C4-2B (cell line): ENCODE data around the gene PTPRCAP.

ENCODE experiments used
- ZFX ChIP-seq: fragments of 450-650 bp; IDR thresholded peaks from 2 replicates; pipeline ENCODE4 v1.6.1; 2017
- TF ChIP-seq, protein P1 (sequence below): fragments of 450-650 bp; conservative IDR thresholded peaks from 2 replicates; pipeline ENCODE4 v1.5.1; 2017; ENCODE audit warnings: mild to moderate bottlenecking

GRCh38 chr11:67395555-67396258, 41.8 kb downstream of the PTPRCAP start:
- TF ChIP-seq, protein P1, sequence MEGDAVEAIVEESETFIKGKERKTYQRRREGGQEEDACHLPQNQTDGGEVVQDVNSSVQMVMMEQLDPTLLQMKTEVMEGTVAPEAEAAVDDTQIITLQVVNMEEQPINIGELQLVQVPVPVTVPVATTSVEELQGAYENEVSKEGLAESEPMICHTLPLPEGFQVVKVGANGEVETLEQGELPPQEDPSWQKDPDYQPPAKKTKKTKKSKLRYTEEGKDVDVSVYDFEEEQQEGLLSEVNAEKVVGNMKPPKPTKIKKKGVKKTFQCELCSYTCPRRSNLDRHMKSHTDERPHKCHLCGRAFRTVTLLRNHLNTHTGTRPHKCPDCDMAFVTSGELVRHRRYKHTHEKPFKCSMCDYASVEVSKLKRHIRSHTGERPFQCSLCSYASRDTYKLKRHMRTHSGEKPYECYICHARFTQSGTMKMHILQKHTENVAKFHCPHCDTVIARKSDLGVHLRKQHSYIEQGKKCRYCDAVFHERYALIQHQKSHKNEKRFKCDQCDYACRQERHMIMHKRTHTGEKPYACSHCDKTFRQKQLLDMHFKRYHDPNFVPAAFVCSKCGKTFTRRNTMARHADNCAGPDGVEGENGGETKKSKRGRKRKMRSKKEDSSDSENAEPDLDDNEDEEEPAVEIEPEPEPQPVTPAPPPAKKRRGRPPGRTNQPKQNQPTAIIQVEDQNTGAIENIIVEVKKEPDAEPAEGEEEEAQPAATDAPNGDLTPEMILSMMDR = no peak
- TF ChIP-seq ZFX = no peak
